Endothelial cell of umbilical vein (primary cell): ENCODE results near the gene SORL1. TPM values are rescaled to one million over a fixed set of nuclear protein-coding genes. Genes with fewer than 3 reads are reported as not detected.

Experiments
- BruUV-seq: library from RNA; stranded (reverse); fragments of 400-500 nt; replicated peaks from 2 replicates; lab custom pipeline; 2021; lab: Mats Ljungman, UMichigan
- CTCF ChIA-PET: fragments of 300-600, 350-600 bp; sonication (Branson Sonifier 250); formaldehyde crosslinking; loops from one replicate; lab custom pipeline; 2021; ENCODE audit warnings: antibody characterized with exemption, inconsistent platforms; lab: Charles Lee
- POLR2A ChIA-PET: fragments of 300-600, 350-600 bp; sonication (Branson Sonifier 250); formaldehyde crosslinking; loops from one replicate; lab custom pipeline; 2021; ENCODE audit warnings: antibody characterized with exemption, inconsistent platforms; lab: Charles Lee
- DNase-seq: peaks from one replicate; pipeline ENCODE4 v3.0.0-alpha.2; 2011; ENCODE audit warnings: low read depth, low spot score
- FAIRE-seq: peaks from 2 replicates; lab custom pipeline; 2011; peaks lifted over from hg19 to GRCh38; lab: Jason Lieb, UNC
- H2AFZ ChIP-seq: 2 replicates; pipeline ENCODE4 v1.6.0; 2012; ENCODE audit warnings: low read depth, low read length, control low read depth, inconsistent platforms
- H3K27ac ChIP-seq: 2 replicates; pipeline ENCODE4 v1.5.1; 2011; ENCODE audit warnings: low read depth, mild to moderate bottlenecking, control low read depth, low read length, moderate library complexity; ENCODE audit not compliant: insufficient read depth
- H3K27me3 ChIP-seq, 2 experiments: 2 replicates each; pipeline versions ENCODE4 v1.6.0 to v1.6.1; 2011; ENCODE audit warnings: low read length in 2 of 2, mixed read lengths in 1 of 2; ENCODE audit not compliant: control insufficient read depth in 2 of 2, insufficient read depth in 2 of 2
- H3K36me3 ChIP-seq, 2 experiments: 2 replicates in 1 of 2; 3 replicates in 1 of 2; pipeline ENCODE4 v1.5.1; 2011; ENCODE audit warnings: low read length in 2 of 2, mild to moderate bottlenecking in 1 of 2, moderate library complexity in 1 of 2; ENCODE audit not compliant: control insufficient read depth in 2 of 2, insufficient read depth in 2 of 2; ENCODE audit errors: extremely low read depth in 1 of 2
- H3K4me1 ChIP-seq: 3 replicates; pipeline ENCODE4 v1.5.1; 2011; ENCODE audit warnings: mild to moderate bottlenecking, low read length; ENCODE audit not compliant: control insufficient read depth, insufficient read depth; ENCODE audit errors: extremely low read depth
- H3K4me2 ChIP-seq: 2 replicates; pipeline ENCODE4 v1.6.1; 2011; ENCODE audit warnings: low read length, control low read depth, mixed read lengths; ENCODE audit not compliant: insufficient read depth
- H3K4me3 ChIP-seq, 3 experiments: fragments of 200-600 bp in 1 of 3; sonication (generic), shearing (Covaris generic) in 1 of 3; replicated peaks in 1 of 3; 2 replicates each; pipeline ENCODE4 v1.5.1; 2011 to 2016; ENCODE audit warnings: control low read depth in 3 of 3, low read length in 3 of 3, mild to moderate bottlenecking in 2 of 3, inconsistent platforms in 1 of 3, low read depth in 1 of 3, moderate library complexity in 1 of 3; ENCODE audit not compliant: insufficient read depth in 1 of 3
- H3K79me2 ChIP-seq: 2 replicates; pipeline ENCODE4 v1.6.0; 2012; ENCODE audit warnings: low read length, inconsistent platforms; ENCODE audit not compliant: control insufficient read depth, insufficient read depth
- H3K9ac ChIP-seq: replicated peaks from 2 replicates; pipeline ENCODE3; 2011; ENCODE audit warnings: low read length, control low read depth; ENCODE audit not compliant: insufficient read depth; ENCODE audit errors: extremely low read depth
- H3K9me1 ChIP-seq: replicated peaks from 3 replicates; pipeline ENCODE4 v1.6.0; 2011; ENCODE audit warnings: mild to moderate bottlenecking, low read length; ENCODE audit not compliant: control insufficient read depth, insufficient read depth; ENCODE audit errors: extremely low read depth
- H3K9me3 ChIP-seq: replicated peaks from 2 replicates; pipeline ENCODE4 v1.5.1; 2012; ENCODE audit warnings: low read length, inconsistent platforms; ENCODE audit not compliant: control insufficient read depth, insufficient read depth
- H4K20me1 ChIP-seq: replicated peaks from 2 replicates; pipeline ENCODE3; 2011; ENCODE audit warnings: mild to moderate bottlenecking, low read length; ENCODE audit not compliant: control insufficient read depth, insufficient read depth; ENCODE audit errors: extremely low read depth
- EZH2 ChIP-seq: IDR thresholded peaks from 2 replicates; pipeline ENCODE4 v1.6.1; 2012; ENCODE audit warnings: borderline replicate concordance, low read depth, mild to moderate bottlenecking, moderate library complexity, low read length, inconsistent platforms; ENCODE audit not compliant: severe bottlenecking
- FOS ChIP-seq: IDR thresholded peaks from 2 replicates; pipeline ENCODE4 v1.6.1; 2011; ENCODE audit warnings: mild to moderate bottlenecking, low read length, moderate library complexity, borderline replicate concordance; ENCODE audit not compliant: insufficient read depth
- GATA2 ChIP-seq: IDR thresholded peaks from 2 replicates; pipeline ENCODE4 v1.7.0; 2011; ENCODE audit warnings: low read depth, mild to moderate bottlenecking, moderate library complexity, mixed read lengths, low read length; ENCODE audit not compliant: insufficient read length, insufficient read depth
- JUN ChIP-seq: IDR thresholded peaks from 2 replicates; pipeline ENCODE4 v1.6.1; 2011; ENCODE audit warnings: borderline replicate concordance, low read depth; ENCODE audit not compliant: insufficient read length, insufficient read depth
- MYC ChIP-seq: IDR thresholded peaks from one replicate; pipeline ENCODE4 v1.6.1; 2011; ENCODE audit warnings: mild to moderate bottlenecking, low read depth, low read length
- POLR2A ChIP-seq: IDR thresholded peaks from 2 replicates; pipeline ENCODE4 v1.6.1; 2012; ENCODE audit warnings: low read depth, mild to moderate bottlenecking, control low read depth, low read length
- POLR2AphosphoS5 ChIP-seq: IDR thresholded peaks from 2 replicates; pipeline ENCODE4 v1.6.1; 2012; ENCODE audit warnings: low read depth, mild to moderate bottlenecking, control low read depth, low read length, moderate library complexity; ENCODE audit not compliant: insufficient read depth
- dilution Hi-C: fragments of 300-500 bp; cut with MboI; formaldehyde crosslinking; loops from one replicate; pipeline ENCODE4 v1.15.0; 2019; ENCODE audit warnings: low sequenced_read_pairs; ENCODE audit not compliant: extremely low pct_ligation_motif_present
- intact Hi-C: fragments of 100-400 bp; cut with micrococcal nuclease; formaldehyde crosslinking; loops from one replicate; pipeline ENCODE4 v1.10.0; 2022
- polyA plus RNA-seq, 4 experiments: library from polyadenylated mRNA; depleted of rRNA in 3 of 4; stranded (reverse) in 3 of 4; unstranded in 1 of 4; fragments of >200 nt; gene quantifications; 2 replicates each; pipeline versions ENCODE4 v1.2.1 to v1.2.3, GENCODE V29; 2011 to 2012; ENCODE audit warnings: missing spikeins in 1 of 4
- total RNA-seq: library from RNA; stranded (reverse); gene quantifications from 2 replicates; pipeline ENCODE4 v1.2.3, GENCODE V29; 2021
- TF ChIP-seq, protein P1 (sequence below), 2 donors: IDR thresholded peaks; 1 replicate in 1 of 2; 2 replicates in 1 of 2; pipeline ENCODE4 v1.5.1; 2011; ENCODE audit warnings: low read length in 2 of 2, mild to moderate bottlenecking in 2 of 2, moderate library complexity in 2 of 2, control low read depth in 1 of 2, inconsistent platforms in 1 of 2, low read depth in 1 of 2; ENCODE audit not compliant: insufficient read depth in 1 of 2; ENCODE audit errors: extremely low read depth in 1 of 2
- TF ChIP-seq, protein P2 (sequence below): IDR thresholded peaks from 2 replicates; pipeline ENCODE4 v1.6.1; 2011; ENCODE audit not compliant: insufficient read depth, insufficient read length

The SORL1 gene
- total and polyA plus RNA-seq, 2 donors (not counting 3 experiments of a cell fraction or from before 2014, with no cell fraction given): 0.17 to 0.31 TPM

DNA sequence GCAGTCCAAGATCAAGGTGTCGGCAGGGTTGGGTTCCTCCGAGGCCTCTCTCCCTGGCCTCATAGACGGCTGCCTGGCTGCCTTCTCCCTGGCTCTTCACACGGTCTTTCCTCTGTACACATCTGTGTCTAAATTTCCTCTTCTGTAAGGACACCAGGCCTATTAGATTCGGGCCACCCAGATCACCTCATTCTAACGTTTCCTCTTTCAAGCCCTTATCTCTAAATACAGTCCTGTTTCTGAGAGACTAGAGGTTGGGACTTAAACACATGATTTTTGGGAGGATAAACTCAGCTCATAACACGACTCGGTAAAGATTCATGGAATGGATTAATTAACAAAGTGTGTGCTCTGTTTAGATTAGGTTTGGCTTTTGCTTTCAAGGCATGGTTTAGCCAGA, 136.6 kb downstream of the SORL1 start:
- no peak for DNase-seq
- Histone ChIP-seq H3K27me3 (peaks cover 2 to 11% of the 10 kb centered on the region in 2 experiments), H3K9ac (no peak overlapping the region), H2AFZ (no peak overlapping the region), H3K9me1 (no peaks in the 10 kb centered on the region), H3K36me3 (no peaks in the 10 kb centered on the region), H3K4me3 (no peak overlapping the region), H3K4me1 (peaks cover 4% of the 10 kb centered on the region), H3K9me3 (no peaks in the 10 kb centered on the region), H3K79me2 (no peaks in the 10 kb centered on the region), H3K4me2 (no peak overlapping the region), H4K20me1 (no peaks in the 10 kb centered on the region), H3K27ac (no peak overlapping the region)
- intact Hi-C loops: no loop called here
- dilution Hi-C loops: no loop called here
- CTCF ChIA-PET: interaction anchor here (2.5 kb wide), 1 partner anchor 269 kb away, joined by 7 read pairs; no protein-coding TSS in a partner anchor
- no peak for FAIRE-seq
- POLR2A ChIA-PET: no interaction called here
- no peak for TF ChIP-seq GATA2
- no peak for TF ChIP-seq EZH2
- TF ChIP-seq MYC: no peak
- no peak for TF ChIP-seq POLR2AphosphoS5
- no peak for TF ChIP-seq JUN
- no peak for TF ChIP-seq FOS
- TF ChIP-seq, protein P1, sequence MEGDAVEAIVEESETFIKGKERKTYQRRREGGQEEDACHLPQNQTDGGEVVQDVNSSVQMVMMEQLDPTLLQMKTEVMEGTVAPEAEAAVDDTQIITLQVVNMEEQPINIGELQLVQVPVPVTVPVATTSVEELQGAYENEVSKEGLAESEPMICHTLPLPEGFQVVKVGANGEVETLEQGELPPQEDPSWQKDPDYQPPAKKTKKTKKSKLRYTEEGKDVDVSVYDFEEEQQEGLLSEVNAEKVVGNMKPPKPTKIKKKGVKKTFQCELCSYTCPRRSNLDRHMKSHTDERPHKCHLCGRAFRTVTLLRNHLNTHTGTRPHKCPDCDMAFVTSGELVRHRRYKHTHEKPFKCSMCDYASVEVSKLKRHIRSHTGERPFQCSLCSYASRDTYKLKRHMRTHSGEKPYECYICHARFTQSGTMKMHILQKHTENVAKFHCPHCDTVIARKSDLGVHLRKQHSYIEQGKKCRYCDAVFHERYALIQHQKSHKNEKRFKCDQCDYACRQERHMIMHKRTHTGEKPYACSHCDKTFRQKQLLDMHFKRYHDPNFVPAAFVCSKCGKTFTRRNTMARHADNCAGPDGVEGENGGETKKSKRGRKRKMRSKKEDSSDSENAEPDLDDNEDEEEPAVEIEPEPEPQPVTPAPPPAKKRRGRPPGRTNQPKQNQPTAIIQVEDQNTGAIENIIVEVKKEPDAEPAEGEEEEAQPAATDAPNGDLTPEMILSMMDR (IDR thresholded peaks at IDR 0.05; ENCODE audit: extremely low read depth in 1 of 2, insufficient read depth in 1 of 2, low read depth in 1 of 2, low read length in 2 of 2): no peak
- TF ChIP-seq POLR2A: no peak
- TF ChIP-seq, protein P2, sequence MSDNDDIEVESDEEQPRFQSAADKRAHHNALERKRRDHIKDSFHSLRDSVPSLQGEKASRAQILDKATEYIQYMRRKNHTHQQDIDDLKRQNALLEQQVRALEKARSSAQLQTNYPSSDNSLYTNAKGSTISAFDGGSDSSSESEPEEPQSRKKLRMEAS: no peak
- BruUV-seq: no TSS peak
